Myocyte (in vitro differentiated cells): ENCODE results near the gene PSG1. TPM values are rescaled to one million over a fixed set of nuclear protein-coding genes. Genes with fewer than 3 reads are reported as not detected.
A peak's percentile ranks its signal among the peaks of the same experiment; 100 is the strongest.
"Not testable (repeated sequence)": the region's sequence is repeated elsewhere in the genome, so short reads cannot be mapped to it uniquely, and the experiment has no call there.

ENCODE experiments used
- DNase-seq: peaks from one replicate; pipeline ENCODE4 v3.0.0-alpha.2; 2012; ENCODE audit warnings: low read depth
- total RNA-seq: library from RNA; depleted of rRNA; stranded (reverse); fragments of >200 nt; gene quantifications from 2 replicates; pipeline ENCODE4 v1.2.3, GENCODE V29; 2014

The PSG1 gene
- total RNA-seq, 1 donor from 2014 or later, result 4.7 TPM

- not testable (repeated sequence) for DNase-seq
Measured at GRCh38 chr19:42882010-42882409, 2.5 kb upstream of the PSG1 start.

- not testable (repeated sequence) for DNase-seq
Measured at GRCh38 chr19:42881279-42881678, 1.8 kb upstream of the PSG1 start.

GRCh38 chr19:42880621-42881020 lies 1.1 kb upstream of the PSG1 start:
- DNase-seq, result not testable (repeated sequence)

GRCh38 chr19:42876596-42876995 lies 2.9 kb downstream of the PSG1 start:
- DNase-seq, result peak; percentile 80

GRCh38 chr19:42875881-42876280 lies 3.6 kb downstream of the PSG1 start:
- DNase-seq, result peak; percentile 75

GRCh38 chr19:42874901-42875813 lies 4.4 kb downstream of the PSG1 start:
- not testable (repeated sequence) for DNase-seq

GRCh38 chr19:42874136-42874535 lies 5.4 kb downstream of the PSG1 start:
- DNase-seq, result not testable (repeated sequence)

- DNase-seq, result no peak
Measured at GRCh38 chr19:42872608-42873007, 6.9 kb downstream of the PSG1 start.

GRCh38 chr19:42857544-42857867 lies 22.0 kb downstream of the PSG1 start:
- no peak for DNase-seq

- not testable (repeated sequence) for DNase-seq
Measured at GRCh38 chr19:42856866-42857543, 22.5 kb downstream of the PSG1 start.

GRCh38 chr19:42854745-42855144 lies 24.8 kb downstream of the PSG1 start:
- not testable (repeated sequence) for DNase-seq

GRCh38 chr19:42853231-42853630 lies 26.3 kb downstream of the PSG1 start:
- DNase-seq, result peak; percentile 71

- peak; percentile 64 for DNase-seq
Measured at GRCh38 chr19:42852821-42853220, 26.7 kb downstream of the PSG1 start.

- not testable (repeated sequence) for DNase-seq
Measured at GRCh38 chr19:42851718-42852280, 27.7 kb downstream of the PSG1 start.

GRCh38 chr19:42850981-42851717 lies 28.4 kb downstream of the PSG1 start:
- DNase-seq, result peak; percentile 85

- no peak for DNase-seq
Measured at GRCh38 chr19:42846597-42846996, 32.9 kb downstream of the PSG1 start.

GRCh38 chr19:42843631-42844030 lies 35.9 kb downstream of the PSG1 start:
- not testable (repeated sequence) for DNase-seq

- not testable (repeated sequence) for DNase-seq
Measured at GRCh38 chr19:42832746-42833442, 46.6 kb downstream of the PSG1 start.

- peak; percentile 47 for DNase-seq
Measured at GRCh38 chr19:42832023-42832680, 47.4 kb downstream of the PSG1 start.
